ENCODE results near the gene GATA3.

Gene GATA3

DNA sequence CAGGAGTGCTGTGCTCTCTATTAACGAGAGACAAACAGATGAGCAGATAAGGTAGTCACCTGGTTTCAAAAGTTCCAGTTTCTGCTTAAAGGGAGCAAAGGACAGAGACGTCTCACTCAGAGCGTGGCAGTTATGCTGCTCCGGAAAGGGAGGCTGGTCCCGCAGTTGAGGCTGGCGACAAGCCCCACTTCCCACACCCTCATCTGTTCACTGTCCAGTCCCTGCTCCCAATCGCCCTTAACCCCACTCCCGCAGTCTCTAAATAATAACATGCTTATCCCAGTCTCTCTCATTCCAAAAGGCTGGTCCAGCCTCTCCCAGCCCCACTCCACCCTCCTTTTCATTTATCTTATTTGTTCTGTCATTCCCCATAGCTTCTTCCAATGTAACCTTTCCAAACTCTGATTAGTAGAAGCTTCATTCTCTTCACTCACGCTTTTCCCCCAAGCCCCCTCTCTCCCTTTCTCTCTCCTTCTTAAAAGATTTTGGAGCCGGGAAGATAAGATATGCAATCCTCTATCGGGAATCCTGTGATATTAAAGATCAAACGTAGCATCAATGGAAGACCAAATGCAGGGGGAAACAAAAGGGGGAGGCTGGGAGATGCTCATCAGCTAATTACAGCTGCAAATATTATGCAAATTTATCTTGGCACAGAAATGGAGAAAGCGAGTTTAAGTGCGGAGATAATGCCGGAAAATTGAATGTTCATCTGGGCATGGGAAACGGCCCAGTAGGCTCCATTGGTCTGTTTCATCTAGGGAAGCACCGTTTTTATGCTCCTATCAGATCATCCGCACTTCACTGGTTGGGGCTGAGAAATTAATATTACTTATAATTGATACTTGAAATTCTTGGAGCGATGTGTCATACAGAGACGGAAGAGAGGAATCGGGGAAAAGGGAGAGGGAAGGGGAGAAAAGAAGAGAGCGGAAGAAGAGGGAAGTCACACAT, 16.3 kb upstream of the GATA3 start:
- DNase-seq (ENCODE audit: low read depth) = no peak

- DNase-seq (ENCODE audit: low read depth) = no peak
Observed at GRCh38 chr10:8039321-8039881, 15.1 kb upstream of the GATA3 start.

DNA sequence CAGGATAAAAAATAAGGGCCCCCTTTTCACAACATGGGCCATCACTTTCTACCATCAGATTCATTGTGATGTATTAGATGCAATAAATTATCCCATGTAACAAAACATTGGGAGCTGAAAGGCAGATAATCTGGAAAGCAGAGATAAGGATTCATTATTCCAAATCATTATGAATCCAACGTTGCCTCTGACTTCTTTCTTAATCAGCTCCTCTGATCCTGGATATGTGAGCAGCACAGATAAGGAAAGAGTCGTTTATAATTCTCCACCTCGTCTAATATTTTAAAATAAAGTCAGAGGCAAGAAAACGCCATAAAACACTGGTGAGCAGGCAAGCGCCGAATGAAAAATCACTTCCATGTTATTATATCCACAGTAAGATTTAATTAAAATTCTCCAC, 13.8 kb upstream of the GATA3 start:
- no peak for DNase-seq (ENCODE audit: low read depth)

DNA sequence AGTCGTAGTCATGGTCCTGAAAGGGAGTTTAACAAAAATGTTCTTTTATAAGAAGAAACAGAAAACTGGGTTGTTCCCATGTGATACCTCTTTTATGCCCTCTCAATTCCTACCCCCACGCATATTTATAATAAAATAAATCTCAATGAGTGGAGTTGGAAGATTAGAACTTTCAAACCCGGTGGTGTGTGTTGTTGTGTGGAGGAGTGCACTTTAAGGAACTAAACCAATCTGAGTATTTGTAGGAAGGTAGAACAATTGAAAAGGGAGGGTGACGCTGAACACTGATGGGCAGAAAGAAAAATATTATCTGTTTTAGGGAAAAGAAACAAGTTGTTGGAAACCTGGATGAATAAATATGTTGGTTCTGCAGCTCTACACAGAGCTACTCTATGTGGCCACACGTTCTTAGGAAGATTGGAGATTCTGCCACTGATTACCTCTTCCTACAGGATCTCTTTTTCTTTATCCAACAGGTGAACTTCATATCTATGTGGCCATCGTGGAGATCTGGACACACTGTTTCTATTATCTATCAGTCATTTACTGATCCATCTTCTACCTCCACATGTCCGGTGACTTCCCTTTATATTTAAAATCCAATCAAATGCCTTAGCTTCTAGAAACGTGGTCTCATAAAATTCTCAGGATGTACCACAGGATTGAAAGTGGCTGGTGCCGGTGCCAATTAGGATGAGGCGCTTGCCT, 13.1 kb upstream of the GATA3 start:
- DNase-seq (ENCODE audit: low read depth) = no peak

DNA sequence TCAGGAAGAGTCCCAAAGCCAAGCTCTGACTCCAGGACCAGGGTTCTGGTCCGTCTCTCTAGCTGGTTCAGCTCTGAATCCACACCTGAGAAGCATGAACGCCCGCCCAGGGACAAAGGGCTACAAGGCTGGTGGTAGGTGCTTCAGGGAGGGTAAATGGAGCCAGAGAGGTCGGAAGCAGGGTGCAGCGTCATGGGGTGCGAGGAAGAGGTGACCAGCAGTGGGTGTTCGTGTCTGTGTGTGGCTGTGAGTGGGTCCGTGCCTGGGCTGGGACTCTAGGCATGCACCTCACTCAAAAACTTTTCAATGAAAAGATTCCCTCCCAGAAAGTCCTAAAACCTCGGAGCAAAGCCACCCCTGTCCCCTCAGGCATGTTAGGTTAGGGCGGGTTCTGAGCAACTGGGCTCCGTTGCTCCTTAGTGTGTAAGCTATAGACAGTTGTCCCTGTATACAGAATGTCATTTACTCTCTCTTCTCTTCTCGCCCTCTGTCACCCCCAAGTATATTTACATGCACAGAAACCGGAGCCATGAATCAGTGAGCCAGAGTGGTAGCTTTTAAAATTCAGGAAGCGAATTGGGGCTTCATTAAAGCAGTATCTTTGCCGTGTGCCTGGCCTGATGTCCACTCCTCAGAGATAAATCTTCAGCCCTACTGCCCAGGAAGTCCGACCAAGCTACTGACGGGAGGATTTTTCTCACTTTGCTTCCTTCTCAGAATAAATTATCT, 12.3 kb upstream of the GATA3 start:
- no peak for DNase-seq (ENCODE audit: low read depth)

DNA sequence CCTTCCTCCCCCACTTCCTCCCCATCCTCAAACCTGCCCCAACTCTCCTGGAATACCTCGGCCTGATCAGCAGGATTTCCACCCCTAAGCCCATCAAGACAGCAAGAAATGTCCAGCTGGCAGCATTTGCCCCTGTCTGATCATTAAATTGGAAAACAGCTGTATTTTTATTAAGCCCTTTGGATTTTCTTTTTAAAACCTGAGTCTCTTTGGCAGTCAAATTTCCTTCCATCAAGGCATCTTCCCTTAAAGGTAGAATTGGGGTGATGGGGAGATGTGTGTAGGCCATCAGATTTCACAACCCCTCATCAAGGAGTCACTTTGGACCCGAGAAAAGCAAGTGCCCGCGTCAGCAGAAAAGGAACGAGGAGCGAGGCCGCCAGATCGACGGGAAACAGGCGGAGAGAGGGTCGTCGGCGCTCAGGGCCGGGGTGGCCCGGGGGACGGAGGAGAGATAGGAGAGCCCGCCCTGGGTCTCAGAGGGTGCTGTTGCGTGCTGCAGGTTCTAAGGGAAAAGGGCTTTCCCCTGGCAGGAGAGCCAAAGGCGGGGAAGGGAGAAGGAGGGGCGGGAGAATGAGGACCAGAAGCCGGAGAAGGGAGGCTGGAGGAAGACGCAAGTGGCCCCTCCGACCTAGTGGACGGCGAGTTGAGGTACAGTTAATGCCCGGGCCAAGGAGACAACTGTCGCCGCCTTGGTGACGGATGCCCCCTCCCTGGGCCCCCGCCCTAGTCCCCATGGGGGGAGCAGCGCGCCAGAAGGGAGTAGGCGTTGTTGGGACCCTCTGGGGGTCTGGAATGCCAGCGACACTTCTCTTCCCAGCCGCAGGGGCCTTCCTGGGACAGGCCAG, 11.5 kb upstream of the GATA3 start:
- DNase-seq (ENCODE audit: low read depth) = no peak

DNA sequence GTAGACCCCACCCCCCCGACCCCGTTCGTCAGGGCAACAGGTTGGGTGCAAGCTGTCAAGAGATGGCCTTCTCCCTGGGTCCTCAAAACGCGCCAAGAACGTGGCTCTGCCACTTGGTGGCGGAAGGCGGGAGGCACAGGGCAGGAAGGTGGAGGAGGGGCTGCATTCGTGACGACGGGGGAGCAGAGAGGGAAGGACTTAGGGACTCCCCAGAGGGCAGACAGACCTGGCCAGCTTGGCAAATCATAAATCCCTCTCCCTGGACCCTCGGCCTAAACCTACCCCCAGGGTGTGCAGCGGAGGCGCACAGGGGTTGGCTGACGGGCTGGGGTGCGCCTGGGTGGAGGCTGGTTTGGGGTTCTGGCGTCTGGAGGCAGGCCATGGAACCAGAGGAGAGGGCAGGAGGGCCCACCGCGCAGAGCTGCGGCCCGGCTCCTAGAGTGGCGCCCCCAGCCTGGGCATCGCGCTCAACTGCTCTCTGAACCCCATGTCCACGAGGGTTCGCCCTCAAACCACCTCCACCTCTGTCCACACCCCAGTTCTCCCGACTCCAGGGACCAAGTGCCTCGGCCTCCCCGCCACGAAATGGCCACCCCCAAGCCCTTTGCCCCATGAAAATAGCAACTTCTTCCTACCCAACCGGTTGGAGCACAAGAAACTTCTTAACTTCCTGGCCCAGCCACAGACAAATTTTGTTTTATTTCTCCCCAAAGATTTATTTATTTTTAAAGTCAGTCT, 10.8 kb upstream of the GATA3 start:
- no peak for DNase-seq (ENCODE audit: low read depth)

DNA sequence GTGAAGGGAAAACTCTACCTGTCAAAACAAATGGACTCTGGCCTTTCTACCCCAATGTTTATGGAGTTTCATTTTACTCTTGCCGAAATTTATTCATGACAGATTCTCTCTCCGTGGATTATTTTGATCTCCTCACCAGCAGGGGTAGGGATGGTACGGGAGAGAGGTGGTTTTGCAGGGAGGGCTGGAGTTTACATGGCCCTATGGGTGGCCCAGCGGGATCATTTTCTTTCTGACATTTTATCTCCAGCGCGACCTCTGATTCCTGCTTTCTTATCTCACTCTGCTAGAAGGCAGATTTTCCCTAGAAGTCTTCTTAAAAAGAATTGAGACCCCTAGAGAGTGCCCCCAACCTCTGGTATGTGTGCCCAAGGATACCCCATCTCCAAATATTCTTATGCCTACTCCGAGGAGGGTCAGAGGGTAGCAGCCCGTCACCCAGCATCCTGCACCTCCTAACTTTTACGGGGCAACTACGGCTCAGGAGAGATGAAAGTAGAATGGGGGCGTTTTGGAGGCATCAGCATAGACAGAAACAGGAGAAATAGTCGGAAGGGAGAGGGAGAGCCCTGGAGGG, 10.1 kb upstream of the GATA3 start:
- DNase-seq (ENCODE audit: low read depth) = no peak

GRCh38 chr10:8044908-8045725, 9.4 kb upstream of the GATA3 start:
- no peak for DNase-seq (ENCODE audit: low read depth)

- DNase-seq (ENCODE audit: low read depth) = no peak
Observed at GRCh38 chr10:8045726-8046494, 8.6 kb upstream of the GATA3 start.

DNA sequence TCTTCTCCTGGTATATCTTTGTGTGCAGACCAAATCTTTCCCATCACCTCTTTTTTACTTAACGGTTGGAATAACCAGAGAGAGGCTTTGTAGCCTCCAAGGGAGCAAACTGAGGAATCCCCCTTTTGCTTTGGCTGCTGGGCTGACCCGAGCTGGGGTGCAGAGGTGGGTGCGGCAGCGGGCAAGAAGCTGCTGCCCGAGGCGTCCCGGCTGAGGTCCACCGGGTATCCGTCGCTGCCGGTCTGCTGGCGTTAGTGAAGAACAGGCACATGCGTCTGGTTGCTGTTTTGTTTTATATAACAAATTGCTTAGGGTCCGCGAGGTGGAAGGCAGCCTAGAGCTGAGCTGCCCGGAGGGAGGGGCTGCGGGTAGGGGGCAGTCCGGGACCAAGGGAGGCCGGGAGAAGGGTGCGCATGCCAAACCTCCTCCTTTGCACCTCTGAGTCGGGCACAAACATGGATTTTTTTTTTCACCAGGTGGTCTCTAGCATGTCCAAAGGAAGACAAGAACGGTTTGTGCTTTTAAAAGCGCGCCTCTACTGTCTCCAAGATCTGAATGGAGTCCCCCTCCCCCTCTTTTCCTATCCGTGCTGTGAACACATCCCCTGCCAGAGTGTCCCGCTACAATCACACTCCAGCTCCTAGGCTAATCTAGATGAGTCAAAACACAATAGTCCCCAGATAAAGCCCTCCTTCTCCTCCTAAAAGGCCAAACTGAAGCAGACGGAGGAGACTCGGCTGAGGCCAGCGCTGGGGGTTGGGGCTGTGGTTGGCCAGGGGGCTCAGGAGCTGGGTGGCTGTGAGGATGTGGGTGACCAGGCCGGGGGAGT, 6.8 kb upstream of the GATA3 start:
- no peak for DNase-seq (ENCODE audit: low read depth)

DNA sequence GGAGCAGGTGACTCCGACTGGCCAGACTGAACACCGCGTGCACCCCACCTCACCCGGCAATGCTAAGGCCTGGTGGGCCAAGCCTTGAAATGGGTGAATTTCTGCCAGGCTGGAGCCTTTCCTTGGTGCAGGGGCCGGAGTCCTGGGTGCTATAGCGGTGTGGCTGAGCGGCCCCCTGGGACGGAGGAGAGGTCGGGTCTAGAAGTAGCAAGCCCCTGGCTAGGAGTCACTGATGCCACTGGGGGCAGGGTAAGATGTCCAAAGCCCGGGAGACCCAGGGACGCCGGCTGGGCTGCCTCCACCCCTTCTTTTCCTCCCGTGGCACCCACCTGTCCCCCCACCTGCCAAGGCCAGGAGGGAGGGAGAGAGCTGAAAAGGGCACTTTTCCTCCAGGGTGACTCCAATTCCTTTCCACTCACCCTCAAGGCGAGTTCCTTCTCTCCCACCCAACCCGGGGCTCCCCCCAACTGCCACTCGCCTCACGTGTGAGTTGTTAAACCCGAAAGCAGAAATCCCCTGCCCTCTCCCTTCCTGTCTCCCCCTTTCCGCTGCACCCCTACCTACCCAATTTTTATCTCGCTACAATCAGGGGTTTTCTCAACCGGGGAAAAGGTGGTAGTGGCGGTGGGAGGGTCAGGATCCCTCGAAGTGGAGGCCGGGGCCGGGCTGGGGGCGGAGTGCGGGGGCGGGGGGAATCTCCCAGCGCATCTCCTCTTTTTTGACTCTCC, 6.0 kb upstream of the GATA3 start:
- DNase-seq (ENCODE audit: low read depth) = no peak

GRCh38 chr10:8049045-8049864, 5.2 kb upstream of the GATA3 start:
- DNase-seq (ENCODE audit: low read depth) = no peak

- DNase-seq (ENCODE audit: low read depth) = no peak
Observed at GRCh38 chr10:8049865-8050555, 4.5 kb upstream of the GATA3 start.

- no peak for DNase-seq (ENCODE audit: low read depth)
Observed at GRCh38 chr10:8050556-8051108, 3.9 kb upstream of the GATA3 start.
